Effector CD4-positive, alpha-beta T cell (primary cell): Measurements from ENCODE around the gene HOMER3.
"Not testable (repeated sequence)": the region's sequence is repeated elsewhere in the genome, so short reads cannot be mapped to it uniquely, and the experiment has no call there.

ENCODE experiments used
- DNase-seq: peaks from one replicate; pipeline ENCODE4 v3.0.0-alpha.2; 2020

Gene HOMER3

GRCh38 chr19:18922228-18922985, 18.6 kb downstream of the HOMER3 start:
- no peak for DNase-seq

DNA sequence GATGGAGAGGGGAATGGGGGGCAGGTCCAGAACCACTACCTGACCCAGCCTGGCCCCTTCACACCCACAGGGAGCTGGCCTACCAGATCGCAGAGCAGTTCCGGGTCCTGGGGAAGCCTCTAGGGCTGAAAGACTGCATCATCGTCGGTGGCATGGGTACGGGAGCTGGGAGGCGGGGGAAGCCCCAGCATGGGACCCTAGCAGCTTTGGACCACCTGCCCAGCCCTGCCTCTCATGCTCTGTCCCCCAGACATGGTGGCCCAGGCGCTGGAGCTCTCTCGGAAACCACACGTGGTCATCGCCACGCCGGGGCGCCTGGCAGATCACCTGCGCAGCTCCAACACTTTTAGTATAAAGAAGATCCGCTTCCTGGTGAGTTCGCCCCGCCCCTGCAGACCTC, 19.4 kb downstream of the HOMER3 start:
- no peak for DNase-seq

DNA sequence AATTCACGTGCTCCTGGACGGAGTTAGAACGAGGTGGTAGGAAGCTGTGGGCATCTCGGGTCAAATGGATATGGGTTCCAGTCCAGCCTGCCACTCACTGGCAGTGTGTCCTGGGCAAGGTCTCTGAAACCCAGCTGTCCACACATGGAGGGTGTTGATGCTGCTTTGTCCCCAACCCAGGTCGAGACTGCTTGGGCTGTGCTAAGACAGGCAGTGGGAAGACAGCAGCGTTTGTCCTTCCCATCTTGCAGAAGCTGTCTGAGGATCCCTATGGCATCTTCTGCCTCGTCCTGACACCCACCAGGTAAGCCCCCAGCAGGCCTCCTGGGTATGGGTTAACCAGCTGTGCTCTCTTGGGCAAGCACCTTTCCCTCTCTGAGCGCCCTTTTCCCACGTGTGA, 20.6 kb downstream of the HOMER3 start:
- DNase-seq: no peak

DNA sequence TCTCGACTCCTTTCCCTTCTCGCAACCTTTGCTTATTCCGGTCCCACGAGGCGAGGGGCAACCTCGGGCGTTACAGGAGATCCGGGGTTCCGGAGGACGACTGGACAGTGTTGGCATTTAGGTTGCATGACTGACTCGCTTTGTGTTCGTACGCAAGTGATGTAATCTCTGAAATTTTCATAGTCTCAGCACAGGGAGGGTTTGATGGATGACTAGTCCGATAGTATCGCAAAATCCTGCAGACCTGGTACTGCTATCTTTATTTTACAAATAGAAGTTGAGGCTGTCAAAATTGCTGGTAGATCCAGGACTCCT, 21.2 kb downstream of the HOMER3 start:
- no peak for DNase-seq

- DNase-seq: peak; percentile 96
Observed at GRCh38 chr19:18919086-18919899, 21.7 kb downstream of the HOMER3 start, which contains the start of the genes COPE and DDX49. Gene COPE, minus strand, starts transcription at chr19:18919387. Its CDS starts 39 bp downstream, at chr19:18919348. Gene DDX49, plus strand, starts transcription at chr19:18919715. Its CDS starts 27 bp downstream, at chr19:18919742.

- not testable (repeated sequence) for DNase-seq
Observed at GRCh38 chr19:18917593-18917992, 23.4 kb downstream of the HOMER3 start.

GRCh38 chr19:18915639-18916038, 25.4 kb downstream of the HOMER3 start:
- no peak for DNase-seq

DNA sequence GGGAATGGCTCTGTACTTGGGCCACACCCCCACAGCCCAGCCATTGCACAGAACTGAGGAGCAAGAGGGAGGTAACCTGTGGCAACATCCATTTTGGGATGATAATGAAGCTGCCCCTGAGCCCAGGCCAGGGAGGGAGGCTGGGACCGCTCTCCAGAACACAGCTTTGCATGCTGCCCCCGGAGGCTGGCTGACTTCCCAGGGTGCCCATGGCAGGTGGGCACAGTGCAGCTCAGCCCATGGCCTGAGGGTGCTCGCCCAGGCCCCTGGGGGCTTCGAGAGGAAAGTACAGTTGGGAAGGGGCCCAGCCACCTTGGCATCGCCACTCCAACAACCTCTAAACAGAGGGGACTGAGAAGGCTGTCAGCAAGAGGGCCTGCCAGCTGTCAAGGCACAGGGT, 27.6 kb downstream of the HOMER3 start:
- DNase-seq: no peak

DNA sequence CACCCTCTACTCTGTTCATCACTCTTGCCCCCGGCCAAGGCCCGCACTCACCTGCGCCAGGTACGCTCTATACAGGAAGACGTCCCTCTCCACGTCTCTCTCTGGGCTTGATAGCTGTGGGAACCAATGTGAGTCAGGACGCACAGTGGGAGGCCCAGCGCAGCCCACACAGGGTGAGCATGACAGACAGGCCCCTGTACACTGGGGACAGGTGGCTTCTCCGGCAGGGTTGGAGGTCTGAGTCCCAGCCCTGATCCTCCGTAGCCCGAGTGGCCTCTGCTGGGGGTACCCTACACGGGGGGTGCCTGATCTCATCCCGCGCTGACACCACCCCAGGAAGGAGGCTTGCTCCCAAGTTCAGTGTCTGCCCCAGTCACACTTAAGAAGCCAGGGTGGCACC, 28.1 kb downstream of the HOMER3 start:
- no peak for DNase-seq

- DNase-seq: no peak
Observed at GRCh38 chr19:18910801-18911436, 30.1 kb downstream of the HOMER3 start.

- DNase-seq: no peak
Observed at GRCh38 chr19:18910010-18910409, 31.0 kb downstream of the HOMER3 start.

- no peak for DNase-seq
Observed at GRCh38 chr19:18908917-18909619, 31.9 kb downstream of the HOMER3 start.

GRCh38 chr19:18906605-18907519, 34.2 kb downstream of the HOMER3 start:
- no peak for DNase-seq

- DNase-seq: no peak
Observed at GRCh38 chr19:18905513-18906236, 35.3 kb downstream of the HOMER3 start.

DNA sequence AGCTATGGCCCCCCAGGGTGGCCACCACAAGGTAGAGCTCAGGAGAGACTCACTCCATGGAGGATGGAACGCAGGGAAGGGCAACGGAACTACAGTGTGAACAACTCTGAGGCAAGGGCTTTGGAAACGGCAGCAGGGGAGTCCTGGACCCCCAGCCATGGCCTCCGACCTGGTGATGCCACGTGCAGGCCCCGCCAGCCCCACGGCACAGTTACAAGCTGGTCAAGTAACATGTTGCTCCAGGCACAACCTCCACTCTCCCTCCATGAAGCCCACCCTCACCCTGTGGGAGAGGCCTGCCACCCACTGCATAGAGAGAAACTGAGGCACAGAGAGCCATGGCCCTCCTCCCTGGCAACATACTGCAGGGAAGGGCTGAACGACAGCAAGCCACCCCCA, 36.0 kb downstream of the HOMER3 start:
- no peak for DNase-seq

GRCh38 chr19:18904334-18905057, 36.5 kb downstream of the HOMER3 start:
- DNase-seq: no peak

DNA sequence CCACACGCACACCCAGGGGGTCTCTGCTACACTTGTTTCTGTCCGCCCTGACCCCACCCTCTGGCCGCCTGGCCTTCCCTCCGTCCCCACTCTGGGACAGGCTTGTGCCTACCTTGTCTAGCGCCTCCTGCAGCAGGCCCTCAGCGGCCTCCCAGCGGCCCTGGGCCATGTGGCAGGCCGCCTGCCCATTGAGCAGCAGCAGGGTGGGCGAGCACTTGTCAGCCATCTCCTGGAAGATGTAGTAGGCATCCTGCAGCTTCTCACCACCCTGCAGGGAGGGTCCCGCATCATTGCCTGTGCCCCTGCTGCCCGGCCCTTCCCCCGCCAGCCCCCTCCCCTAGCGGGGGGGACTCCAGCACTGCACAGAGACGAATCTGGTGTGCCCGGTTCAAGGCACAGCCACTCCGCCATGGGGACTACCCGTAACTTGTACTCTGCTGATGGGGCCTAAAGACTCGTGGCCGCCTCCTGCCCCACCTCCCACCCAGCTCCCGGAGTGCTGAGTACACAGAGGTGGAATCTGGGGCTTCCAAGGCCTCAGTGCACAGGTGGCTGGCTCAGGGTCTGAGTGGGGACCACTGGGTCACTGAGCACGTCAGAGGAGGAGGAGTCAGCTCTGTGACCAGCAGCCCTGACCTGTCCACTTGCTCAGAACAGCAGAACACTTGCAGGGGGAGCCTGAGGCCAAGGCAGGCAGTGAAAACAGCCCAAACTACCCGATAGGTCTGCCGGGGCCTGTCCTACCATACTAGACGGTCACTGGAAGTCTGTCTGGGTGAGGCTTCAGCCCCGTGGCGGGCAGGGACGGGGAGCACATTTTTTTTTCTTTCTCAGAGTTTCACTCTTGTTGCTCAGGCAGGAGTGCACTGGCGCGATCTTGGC, 37.6 kb downstream of the HOMER3 start:
- DNase-seq: no peak

DNA sequence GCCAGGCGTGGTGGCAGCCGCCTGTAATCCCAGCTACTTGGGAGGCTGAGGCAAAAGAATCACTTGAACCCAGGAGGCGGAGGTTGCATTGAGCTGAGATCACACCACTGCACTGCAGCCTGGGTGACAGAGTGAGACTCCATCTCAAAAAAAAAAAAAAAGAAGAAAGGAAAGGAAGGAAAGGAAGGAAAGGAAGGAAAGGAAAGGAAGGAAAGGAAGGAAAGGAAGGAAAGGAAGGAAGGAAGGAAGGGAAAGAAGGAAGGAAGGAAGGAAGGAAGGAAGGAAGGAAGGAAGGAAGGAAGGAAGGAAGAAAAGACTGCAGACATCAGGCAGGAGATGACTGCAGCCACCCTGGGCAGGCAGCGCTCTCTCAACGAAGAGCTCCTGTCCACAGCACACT, 38.5 kb downstream of the HOMER3 start:
- DNase-seq: not testable (repeated sequence)

DNA sequence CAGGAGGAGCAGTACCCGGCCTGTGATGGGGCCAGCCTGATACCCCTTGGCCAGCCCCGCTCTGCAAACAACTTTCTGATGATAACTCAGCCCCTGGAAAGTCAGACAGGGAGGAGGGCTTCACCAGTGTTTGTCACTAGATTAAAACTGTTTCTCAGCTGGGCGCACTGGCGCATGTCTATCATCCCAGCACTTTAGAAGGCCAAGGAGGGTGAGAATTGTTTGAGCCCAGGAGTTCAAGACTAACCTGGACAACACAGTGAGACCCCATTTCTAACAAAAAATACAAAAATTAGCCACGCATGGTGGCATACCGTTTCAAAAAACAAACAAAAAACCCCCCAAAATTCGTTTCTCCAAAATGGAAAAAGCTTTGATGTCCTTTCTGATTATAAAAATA, 39.5 kb downstream of the HOMER3 start:
- DNase-seq: no peak
